WI38 (cell line): Measurements from ENCODE around the gene RAB1A.

Experiments
- H3K4me3 ChIP-seq: 2 replicates; pipeline ENCODE4 v1.5.1; 2011; ENCODE audit warnings: low read depth, mild to moderate bottlenecking, control low read depth, low read length
- TF ChIP-seq, protein P1 (sequence below): IDR thresholded peaks from 2 replicates; pipeline ENCODE4 v1.5.1; 2012; ENCODE audit warnings: low read depth, mild to moderate bottlenecking, control low read depth, low read length

RAB1A gene

DNA sequence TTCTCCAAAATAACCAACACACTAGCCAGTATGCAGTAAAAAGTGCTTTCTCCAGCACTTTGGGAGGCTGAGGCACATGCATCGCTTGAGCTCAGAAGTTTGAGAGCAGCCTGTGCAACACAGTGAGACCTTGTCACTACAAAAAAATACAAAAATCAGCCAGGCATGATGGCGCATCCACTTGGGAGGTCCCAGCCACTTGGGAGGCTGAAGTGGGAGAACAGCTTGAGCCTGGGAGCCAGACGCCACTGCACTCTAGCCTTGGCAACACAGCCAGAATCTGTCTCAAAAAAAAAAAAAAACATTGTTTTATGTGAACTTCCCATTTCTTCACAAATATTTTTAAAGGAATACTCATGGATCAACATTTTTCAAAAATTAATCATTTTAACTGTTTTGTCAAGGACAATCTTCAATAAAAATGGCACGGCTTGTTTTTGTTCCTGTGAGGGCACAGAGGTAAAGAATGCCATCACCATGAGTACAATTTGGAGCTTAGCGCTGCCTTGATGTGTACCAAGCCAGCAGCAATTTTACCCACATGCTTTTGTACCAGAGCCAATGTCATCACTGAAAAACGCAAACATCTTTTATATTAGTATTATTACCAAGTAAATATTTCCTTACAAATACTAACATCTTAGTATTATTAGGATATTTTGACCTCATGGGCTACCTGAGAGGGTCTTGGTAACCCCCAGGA, 26.7 kb downstream of the RAB1A start:
- TF ChIP-seq, protein P1, sequence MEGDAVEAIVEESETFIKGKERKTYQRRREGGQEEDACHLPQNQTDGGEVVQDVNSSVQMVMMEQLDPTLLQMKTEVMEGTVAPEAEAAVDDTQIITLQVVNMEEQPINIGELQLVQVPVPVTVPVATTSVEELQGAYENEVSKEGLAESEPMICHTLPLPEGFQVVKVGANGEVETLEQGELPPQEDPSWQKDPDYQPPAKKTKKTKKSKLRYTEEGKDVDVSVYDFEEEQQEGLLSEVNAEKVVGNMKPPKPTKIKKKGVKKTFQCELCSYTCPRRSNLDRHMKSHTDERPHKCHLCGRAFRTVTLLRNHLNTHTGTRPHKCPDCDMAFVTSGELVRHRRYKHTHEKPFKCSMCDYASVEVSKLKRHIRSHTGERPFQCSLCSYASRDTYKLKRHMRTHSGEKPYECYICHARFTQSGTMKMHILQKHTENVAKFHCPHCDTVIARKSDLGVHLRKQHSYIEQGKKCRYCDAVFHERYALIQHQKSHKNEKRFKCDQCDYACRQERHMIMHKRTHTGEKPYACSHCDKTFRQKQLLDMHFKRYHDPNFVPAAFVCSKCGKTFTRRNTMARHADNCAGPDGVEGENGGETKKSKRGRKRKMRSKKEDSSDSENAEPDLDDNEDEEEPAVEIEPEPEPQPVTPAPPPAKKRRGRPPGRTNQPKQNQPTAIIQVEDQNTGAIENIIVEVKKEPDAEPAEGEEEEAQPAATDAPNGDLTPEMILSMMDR: no peak
- H3K4me3 ChIP-seq: no peak overlapping the region

DNA sequence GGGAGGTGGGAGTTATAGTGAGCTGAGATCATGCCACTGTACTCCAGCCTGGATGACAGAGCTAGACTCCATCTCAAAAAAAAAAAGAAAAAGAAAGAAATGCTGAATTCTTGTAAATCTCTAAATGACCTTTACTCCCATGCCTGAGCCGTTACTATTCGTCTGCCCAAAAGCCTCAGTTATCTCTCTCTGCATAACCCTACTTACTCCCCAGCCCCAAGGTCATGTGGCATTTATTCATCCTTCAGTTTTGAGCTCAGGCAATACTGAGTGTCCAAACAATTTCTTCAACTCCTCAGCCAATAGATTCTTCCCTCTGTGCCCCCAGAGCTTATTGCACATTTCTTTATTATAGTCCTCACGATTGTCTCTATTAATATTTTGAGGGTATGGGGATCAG, 28.8 kb downstream of the RAB1A start:
- H3K4me3 ChIP-seq: no peak overlapping the region
- TF ChIP-seq, protein P1: no peak

DNA sequence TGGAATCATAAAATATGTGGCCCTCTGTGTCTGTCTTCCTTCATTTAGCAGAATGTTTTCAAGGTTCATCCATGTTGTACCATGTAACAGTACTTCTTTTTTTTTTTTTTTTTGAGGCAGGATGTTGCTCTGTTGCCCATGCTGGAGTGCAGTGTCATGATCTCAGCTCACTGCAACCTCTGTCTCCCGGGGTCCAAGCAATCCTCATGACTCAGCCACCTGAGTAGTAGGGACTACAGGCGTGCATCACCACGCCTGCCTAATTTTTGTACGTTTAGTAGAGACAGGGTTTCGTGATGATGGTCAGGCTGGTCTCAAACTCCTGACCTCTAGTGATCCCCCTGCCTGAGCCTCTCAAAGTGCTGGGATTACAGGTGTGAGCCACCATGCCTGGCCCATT, 31.2 kb downstream of the RAB1A start:
- TF ChIP-seq, protein P1: no peak
- no peak overlapping the region for H3K4me3 ChIP-seq

DNA sequence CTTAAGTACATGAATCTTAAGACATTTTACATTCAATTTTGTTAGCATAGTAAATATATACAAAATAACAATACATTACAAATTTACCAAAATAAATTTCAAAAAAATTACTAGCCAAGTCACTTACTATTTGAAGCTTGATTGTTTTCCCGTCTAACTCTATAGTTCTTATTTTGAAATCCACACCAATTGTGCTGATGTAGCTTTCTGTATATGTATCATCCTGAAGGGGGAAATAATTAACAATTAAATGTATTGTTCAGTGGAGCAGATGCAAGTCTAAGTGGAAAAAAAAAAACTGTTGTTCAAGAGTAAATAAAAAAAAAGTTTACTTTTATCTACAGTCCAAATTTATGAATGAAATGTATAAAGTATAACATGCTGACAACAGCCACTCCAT, 32.1 kb downstream of the RAB1A start:
- H3K4me3 ChIP-seq: no peak overlapping the region
- TF ChIP-seq, protein P1: no peak

DNA sequence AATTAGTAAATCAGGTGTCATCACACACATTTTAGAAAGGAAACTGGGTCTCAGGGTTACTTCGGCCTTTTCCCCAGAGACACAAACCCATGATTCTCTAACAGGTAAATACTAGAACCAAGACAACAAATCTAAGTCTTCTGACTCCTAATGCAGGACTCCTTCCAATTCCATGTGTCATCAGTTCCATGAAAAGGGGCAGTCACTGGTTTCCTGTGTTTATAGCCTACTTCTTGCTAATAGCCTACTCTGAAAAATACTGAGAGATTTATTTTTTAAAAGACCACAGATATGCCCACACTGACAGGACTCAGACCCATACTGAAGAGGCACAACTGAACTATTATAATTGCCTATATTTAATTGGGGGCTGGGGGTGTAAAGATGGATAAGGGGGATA, 33.0 kb downstream of the RAB1A start:
- TF ChIP-seq, protein P1: no peak
- H3K4me3 ChIP-seq: no peak overlapping the region

DNA sequence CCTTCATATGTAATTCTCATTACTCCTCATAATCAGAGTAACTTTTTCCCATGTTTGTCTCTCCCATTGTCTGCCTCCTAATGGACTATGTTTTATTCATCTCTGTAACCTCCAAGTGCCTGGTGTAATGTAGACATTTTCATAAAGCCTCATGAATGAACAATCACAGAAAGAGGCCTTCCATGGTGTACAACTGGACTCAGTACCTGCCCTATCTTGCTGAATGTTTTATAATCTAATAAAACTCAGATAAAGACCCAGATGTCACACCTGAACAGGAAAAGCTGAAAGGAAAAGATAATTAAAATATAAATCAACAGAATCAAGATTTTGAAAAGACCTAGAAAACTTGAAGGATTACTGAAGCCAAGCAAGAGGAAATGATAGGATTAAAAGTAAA, 36.7 kb downstream of the RAB1A start:
- TF ChIP-seq, protein P1: no peak
- no peak overlapping the region for H3K4me3 ChIP-seq

DNA sequence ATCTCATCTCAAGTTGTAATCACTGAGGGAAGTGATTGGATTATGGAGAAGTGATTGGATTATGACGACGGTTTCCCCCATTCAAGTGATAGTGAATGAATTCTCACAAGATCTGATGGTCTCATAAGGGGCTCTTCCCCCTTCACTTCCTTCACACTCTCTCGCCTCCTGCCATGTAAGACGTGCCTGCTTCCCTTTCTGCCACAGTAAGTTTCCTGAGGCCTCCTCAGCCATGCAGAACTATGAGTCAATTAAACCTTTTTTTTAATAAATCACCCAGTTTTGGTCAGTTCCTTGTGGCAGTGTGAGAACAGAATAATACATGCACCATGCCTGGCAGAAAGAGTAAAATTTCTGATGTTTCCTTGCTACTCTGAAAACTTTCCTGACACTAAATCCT, 37.1 kb downstream of the RAB1A start:
- TF ChIP-seq, protein P1: no peak
- H3K4me3 ChIP-seq: no peak overlapping the region
